NCI-H1436 treated with DMSO at 0.1 percent for 48 hours (cell line): ENCODE data around the gene CELF5.
A peak's percentile ranks its signal among the peaks of the same experiment; 100 is the strongest.

ENCODE experiments used
- DNase-seq: peaks from one replicate; lab custom pipeline; 2025; lab: John Stamatoyannopoulos, UW

The CELF5 gene

DNA sequence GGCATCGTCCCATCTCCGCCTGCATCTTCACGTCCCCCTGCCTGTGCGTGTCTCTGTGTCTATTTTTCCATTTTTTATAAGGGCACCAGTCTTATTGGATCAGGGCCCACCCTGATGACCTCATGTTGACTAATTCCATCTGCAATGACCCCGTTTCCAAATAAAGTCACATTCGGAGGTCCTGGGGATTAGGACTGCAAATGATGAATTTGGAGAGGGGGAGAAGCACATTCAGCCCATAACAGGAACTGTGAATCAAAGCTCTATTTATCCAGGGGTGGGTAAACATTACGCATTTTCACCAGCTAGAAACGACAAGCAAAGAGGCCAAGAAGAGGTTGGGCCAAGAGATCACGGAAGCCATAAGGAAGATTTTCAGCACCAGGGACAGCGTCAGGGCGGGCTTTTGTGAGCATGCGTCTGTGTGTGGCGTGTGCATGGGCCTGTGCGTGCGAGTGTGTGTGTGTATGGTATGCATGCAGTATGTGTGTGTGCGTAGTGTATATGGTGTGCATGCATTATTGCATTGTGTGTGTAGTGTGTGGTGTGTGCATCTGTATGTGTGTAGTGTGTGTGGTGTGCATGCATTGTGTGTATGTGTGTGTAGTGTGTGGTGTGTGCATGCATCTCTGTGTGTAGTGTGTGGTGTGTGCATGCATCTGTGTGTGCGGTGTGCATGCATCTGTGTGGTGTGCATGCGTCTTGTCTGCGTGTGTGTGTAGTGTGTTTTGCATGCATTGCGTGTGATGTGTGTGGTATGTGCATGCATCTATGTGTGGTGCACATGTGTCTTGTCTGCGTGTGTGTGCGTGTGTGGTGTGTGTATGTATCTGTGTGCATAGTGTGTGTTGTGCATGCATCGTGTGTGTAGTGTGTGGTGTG is 19.6 kb downstream of the CELF5 start:
- no peak for DNase-seq

DNA sequence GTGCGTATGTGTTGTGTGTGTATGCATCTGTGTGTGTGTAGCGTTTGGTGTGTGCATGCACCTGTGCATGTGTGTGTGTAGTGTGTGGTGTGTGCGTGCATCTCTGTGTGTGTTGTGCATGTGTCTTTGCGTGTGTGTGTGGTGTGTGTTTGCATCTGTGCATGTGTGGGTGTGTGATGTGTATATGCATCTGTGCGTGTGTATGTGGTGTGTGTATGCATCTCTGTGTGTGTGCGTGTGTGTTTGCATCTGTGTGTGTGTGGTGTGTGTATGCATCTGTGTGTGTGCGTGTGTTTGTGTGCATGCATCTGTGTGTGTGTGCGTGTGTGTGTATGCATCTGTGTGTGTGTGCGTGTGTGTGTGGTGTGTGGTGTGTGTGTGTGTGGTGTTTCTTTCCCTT is 20.6 kb downstream of the CELF5 start:
- no peak for DNase-seq

DNA sequence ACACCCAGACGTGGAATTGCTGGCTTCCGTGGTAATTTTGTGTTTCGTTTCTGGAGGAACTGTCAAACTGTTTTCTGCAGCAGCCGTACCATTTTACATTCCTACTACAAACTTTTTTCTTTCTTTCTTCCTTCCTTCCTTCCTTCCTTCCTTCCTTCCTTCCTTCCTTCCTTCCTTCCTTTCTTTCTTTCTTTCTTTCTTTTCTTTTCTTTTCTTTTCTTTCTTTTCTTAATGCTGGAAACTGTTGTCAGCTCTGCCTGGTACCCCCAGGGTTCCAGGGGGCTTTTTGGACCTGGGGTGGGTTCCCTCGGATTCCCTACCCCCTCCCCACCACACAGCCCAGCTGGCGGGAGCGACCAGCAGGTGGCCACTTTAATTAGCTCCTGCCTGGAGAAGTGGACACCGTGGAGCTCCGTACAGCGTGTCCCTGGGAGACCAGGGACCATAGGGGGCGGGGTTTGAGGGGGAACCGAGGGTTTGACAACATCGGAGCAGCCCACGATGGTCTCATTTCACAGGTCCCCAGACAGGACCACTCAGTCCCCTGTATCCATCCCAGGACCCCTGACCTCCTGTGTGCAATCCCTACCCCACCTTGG is 24.4 kb downstream of the CELF5 start:
- DNase-seq, result no peak

DNA sequence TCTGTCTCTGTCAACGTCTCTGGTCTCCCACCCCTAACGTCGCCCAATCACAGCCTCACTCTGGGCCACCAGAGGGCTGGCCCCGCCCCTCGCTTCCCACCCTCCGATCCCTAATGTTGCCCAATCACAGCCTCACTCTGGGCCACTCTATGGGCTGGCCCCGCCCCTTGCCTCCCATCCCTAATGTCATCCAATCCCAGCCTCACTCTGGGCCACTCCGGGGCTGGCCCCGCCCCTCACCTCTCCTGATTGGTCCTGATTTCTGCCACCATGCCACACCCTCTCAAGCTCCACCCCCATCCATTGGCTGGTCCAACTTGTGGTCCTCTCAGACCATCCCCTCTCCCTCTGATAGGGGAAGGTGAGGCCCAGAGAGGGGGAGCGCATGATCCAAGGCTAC is 24.9 kb downstream of the CELF5 start:
- DNase-seq, result no peak

DNA sequence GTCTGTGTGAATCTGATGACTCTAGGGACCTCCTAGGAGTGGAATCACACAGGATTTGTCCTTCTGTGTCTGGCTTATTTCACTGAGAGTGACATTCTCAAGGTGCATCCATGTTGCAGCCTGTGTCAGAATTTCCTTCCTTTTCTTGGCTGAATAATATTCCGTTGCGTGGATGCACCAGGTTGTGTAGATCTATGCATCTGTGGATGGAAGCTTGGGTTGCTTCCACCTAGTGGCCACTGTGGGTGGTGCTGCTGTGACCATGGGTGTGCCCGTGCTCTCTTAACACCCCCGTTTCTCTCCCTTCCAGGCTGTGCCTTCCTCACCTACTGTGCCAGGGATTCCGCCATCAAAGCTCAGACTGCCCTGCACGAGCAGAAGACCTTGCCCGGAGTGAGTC is 26.2 kb downstream of the CELF5 start:
- no peak for DNase-seq

DNA sequence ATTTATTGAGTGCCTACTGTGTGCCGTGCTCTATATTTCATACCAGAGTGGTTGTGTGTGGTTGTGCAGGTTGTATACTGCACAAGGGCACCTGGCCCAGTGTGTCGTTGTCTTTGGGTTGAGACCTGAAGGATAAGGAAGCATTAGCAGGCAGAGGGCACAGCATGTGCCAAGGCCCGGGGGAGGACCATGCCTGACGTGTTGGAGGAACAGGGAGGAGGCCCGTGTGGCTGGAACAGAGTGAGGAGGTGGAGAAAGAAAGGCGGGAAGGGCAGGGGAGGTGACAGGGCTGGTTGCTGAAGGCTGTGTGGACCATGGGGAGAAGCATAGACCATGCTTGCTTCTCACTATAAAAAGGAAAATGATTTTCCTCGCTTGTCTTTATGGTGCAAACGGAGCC is 26.8 kb downstream of the CELF5 start:
- DNase-seq, result no peak

DNA sequence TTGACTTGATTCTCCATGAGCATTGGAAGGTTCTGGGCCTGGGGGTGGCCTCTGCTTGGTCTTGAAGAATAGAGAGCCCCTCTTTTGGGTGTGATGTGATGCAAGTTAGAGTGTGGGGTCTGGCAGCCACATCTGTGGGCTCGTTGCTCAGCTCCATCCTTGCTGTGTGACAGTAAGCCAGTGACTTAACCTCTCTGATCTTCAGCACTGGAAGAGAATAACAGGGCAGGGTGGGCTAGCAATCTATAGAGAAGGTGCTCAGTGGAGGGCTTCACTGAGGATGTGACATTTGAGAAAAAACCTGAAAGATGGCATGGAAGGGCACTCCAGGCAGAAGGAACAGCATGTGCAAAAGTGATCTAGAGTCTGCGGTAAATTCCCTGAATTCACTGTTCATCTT is 28.2 kb downstream of the CELF5 start:
- DNase-seq, result no peak

DNA sequence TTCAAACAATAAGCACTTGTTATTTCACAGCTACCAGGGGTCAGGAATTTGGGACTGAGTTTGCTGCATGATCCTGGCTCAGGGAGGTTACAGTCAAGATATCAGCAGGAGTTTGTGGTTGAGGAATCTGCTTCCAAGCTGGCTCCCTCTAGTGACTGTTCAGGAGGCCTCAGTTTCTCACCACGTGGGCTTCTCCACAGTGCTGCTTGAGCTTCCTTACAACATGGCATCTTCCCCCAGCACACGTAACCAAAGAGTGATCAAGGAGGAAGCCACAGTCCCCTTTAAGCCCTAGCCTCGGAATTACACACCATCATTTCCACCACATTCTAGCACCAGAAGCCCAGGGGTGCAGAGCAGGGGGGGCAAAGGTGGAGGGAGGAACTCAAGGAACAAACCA is 28.8 kb downstream of the CELF5 start:
- DNase-seq, result no peak

DNA sequence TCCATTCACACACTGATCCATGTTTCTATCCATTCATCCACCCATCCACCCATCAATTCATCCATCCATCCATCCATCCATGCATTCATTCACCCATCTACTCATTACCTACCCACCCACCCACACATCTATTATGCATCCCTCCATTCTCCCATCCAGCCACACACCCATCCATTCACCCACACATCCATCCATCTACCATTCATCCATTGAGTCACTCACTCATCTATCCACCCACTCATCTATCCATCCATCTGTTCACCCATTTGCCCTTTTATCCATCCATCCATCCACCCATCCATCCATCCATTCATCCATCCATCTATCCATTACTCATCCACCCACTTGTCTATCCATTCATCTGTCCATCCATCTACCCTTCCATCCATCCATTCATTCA is 30.1 kb downstream of the CELF5 start:
- no peak for DNase-seq

DNA sequence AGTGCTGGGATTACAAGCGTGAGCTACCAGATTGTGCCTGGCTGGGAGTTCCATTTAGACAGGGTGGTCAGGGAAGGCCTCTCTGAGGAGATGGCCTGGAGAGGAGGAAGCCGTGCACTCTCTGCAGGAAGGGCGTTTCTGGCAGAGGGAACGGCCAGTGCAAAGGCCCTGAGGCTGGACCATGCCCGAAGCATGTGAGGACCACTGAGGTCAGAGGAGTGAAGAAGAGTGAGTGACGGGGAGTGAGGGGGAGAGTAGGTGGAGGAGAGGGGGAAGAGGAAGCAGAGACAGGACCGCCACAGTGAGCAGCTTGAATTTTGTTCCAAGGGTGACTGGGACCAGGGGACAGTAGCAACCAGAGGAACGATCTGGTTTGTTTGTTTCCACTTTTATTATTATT is 32.6 kb downstream of the CELF5 start:
- no peak for DNase-seq

DNA sequence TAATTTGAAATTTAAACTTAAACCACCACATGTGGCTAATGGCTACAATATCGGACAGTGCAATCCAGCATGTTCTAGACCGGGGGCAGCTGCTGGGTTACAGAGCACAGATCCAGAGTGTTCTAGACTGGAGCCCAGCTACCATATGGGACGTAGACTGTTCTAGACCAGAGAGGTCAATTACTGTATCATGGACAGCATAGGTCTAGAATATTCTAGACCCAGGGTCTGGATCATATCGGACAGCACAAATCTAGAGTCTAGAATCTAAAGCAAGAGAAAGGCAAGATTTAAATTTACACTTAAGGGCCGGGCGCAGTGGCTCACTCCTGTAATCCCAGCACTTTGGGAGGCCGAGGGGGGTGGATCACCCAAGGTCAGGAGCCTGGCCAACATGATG is 37.9 kb downstream of the CELF5 start:
- DNase-seq, result no peak

DNA sequence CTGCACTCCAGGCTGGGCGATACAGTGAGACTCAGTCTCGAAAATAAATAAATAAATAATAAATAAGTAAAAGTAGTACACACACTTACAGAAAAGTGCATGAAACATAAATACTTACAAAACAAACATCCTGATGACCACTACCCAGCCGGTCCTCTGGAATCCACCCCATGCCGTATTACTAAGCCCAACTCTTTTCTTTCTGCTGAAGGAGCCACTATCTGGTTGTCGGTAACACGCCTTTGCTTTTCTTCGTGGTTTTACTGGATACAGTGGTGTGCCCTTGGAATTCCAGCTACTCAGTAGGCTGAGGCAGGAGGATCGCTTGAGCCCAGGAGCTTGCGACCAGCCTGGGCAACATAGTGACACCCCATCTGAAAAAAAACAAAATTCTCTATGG is 39.4 kb downstream of the CELF5 start:
- DNase-seq, result no peak

DNA sequence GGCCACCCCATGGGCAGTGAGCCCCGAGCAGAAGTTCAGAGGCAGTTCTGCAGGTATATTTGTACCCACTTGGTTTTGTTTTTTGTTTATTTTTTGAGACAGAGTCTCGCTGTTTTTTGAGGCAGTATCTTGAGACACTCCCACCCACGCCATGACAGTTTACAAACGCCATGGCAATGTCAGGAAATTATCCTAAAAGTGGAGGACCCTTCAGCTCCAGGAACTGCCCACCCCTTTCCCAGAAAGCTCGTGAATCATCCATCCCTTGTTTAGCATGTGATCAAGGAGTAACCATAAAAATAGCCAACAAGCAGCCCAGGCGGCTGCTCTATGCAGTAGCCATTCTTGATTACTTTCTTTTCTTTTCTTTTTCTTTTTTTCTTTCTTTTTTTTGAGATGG is 41.0 kb downstream of the CELF5 start:
- no peak for DNase-seq

DNA sequence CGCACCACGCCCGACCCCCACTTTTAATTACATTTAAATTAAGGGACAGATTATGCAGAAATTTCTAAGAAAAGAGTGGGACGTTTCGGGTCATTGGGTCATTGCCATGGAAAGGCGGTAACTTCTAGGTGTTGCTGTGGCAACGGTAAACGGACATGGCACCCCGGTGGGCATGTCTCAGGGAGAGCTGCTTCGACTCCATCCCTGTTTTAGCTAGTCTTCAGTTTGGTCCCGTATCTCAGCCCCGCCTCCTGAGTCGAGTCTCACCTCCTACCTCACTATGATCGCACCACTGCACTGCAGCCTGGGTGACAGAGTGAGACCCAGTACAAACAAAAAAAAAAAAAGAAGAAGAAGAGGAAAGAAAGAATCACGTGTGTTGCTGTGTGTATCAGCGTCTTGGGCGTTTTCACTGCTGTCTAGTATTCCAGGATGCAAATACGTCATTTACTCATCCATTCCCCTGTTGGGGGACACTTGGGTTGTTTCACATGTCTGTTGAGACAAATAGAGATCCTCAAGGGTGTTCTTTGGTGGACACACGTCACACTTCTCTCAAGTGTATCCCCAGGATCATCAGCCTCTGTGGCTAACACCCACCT is 41.7 kb downstream of the CELF5 start:
- no peak for DNase-seq

DNA sequence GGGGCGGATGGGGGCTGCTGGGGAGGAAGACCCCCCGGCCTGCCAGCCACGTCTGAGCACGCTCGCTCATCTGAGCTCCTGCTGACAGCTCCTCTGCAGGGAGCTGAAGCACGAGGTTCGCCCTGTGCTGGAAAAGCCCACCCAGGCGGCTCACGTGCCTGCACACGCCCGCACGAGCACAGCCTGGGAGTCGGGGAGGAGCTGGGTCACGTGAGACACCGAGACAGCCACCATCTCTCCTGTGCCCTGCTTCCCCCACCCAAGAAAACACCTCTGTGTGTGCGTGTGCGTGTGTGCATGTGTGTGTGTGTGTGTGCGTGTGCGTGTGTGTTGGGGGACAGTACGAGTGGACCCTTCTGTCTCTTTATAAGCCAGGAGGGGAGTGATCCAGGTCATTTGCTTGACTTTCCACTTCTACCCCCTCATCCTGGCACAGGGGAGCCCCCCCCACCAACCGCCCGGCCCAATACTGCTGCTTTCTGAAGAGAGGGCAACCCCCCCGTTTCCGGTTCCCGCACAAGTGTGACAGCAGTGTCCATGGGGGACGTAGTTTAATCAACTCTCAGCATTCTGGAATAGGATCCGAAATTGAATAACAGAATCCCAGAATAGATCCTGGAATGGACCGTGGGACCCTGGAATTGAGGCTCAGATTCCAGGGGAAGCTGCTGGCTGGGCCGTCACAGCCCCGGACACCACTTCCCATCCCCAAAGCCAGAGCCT is 42.5 kb downstream of the CELF5 start:
- DNase-seq, result no peak

DNA sequence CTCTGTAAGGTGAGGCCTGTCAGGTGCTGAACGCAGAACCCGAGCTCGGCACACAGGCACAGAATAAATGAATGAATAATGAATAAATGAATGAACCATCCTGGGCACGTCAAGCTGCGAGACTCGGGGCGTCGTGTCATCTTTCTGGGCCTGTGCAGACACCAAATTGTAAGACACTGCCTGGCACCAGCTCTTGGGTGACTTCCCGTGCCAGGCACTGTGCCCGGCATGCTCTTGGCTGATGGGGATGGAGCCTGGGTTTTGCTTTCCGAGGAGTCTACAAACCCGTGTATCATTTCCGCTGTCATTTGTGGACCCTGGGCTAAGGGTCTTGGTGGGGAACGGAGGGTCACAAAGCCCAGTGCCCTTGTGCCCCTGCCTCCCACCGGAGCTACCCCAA is 43.9 kb downstream of the CELF5 start:
- DNase-seq, result no peak

DNA sequence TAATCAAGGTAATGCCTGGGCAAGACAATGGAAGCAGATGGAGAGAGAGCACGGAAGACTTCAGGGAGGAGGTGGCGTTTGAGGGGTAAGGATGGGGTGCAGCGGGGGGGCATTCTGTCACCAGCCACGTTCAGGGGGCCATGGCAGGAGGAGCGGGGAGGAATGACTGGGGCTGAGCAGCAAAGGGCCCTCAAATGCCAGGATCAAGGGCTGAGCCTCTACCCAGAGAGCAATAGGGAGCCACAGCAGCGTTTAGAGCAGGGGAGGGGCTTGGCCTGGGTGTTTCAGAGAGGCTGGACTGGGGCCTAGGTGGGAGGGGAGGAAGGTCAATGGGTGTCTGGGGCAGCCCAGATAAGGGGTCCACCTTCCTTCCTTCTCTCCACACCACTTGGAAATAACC is 44.3 kb downstream of the CELF5 start:
- no peak for DNase-seq

DNA sequence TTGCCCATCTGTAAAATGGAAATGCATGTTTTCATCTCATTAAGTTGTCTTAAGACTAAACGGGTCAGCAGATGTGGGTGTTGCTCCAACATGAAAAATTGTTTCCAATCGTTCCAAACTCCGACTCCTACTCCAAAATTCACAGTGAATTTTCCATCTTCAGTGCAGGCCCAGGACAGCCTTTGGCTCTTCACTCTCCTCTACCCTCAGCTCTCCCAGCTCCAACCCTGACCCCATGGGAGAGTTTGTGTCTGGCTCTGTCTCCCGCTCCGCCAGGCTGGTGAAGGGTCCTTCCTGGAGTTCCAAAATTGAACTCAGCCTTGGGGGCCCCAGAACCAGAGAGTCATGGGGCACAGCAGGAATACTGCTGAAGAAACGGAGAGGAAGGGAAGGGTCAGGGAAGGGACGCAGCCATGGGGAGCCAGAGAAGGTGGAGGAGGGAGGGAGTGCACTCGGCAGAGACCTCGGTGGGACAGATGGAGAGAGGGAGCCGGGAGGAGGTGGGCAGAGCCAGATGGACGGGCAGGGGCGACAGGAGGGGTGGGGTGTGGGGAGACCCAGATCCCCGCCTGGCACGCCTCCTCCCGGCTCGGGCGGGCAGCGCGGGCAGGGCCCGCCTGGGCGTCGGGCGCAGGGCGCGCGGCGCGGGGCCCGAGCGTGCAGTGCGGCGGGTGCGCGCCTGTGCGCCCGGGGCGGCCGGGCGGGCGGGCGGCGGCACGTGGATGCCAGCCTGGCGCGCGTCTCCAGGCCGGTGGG is 45.6 kb downstream of the CELF5 start:
- DNase-seq, result no peak

DNA sequence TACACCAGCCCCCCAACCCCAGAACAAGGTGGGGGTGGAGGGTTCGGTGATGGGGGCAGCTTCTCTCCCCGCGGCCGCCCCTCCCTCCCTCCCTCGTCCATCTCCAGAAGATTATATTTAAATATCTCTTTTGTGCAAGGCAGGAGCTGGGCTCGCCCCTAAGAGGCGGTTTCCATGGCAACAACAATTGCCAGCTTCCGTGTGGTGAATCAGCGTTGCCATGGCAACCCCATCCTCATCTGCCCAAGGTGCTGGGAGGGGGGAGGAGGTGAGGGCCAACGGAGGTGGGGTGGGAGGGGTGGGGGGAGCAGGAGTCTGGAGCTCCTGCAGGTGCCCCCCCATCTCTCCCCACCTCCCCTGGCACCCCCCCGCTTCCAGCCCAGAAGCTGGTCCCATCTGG is 46.4 kb downstream of the CELF5 start:
- peak; percentile 86 for DNase-seq

DNA sequence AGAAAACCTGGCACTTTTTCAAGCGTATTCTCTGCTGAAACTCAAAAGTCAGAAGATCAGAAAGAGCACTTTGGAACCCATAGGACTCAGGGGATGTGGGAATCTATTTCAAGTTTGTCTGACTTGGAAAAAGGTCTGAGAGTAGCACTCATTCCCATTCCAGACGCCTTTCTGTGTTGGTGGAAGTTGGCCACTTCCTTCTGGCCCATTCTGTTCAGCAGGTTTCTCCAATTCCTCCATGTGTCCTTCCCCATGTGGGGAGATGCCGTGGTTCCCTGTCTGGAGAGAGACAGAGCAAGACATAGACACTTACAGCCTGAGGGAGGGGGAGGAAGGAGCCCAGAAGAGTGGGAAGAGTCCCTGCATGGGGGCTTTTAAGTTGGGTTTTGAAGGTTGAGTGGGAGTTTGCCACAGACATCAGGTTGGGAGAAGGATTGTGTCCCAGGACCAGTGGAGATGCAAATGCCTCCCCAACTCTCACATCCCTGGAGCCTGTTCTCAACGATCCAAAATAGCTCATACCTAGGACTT is 48.0 kb downstream of the CELF5 start:
- no peak for DNase-seq

DNA sequence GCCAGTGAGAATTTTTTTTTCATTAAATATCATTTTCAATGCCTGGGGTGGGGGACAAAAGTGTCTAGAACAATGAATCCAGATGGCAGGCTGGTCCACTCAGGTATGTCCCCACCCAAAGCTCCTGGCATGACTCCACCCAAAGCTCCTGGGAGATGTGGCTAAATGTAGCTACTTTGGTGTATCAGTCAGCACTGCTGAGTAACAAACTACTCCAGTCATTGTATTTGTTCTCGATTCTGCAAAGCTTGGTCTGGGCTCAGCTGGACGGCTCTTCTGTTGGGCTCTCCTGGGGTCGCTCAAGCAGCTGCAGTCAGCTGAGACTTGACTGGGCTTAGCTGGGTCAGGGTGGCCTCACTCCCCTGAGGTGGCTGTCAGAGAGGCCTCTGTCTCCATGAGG is 48.5 kb downstream of the CELF5 start:
- no peak for DNase-seq
